ENCODE data around the gene WWC1.

- TF ChIP-seq CTCF (conservative IDR thresholded peaks at IDR 0.05; ENCODE audit: low read length) (no peak), EZH2phosphoT487 (IDR thresholded peaks at IDR 0.05; ENCODE audit: borderline replicate concordance, low read depth, low read length) (no peak)
Observed at GRCh38 chr5:168455201-168455600, 163.8 kb downstream of the WWC1 start.
